GM18519 (cell line): Measurements from ENCODE around the gene WDR7.

ENCODE experiments used
- ATAC-seq: cut with Tn5 transposase; IDR thresholded peaks from one replicate; pipeline ENCODE4 v1.9.1; 2021; ENCODE audit warnings: mild to moderate bottlenecking, moderate library complexity; ENCODE audit not compliant: unreplicated experiment, low FRiP score

WDR7 gene

DNA sequence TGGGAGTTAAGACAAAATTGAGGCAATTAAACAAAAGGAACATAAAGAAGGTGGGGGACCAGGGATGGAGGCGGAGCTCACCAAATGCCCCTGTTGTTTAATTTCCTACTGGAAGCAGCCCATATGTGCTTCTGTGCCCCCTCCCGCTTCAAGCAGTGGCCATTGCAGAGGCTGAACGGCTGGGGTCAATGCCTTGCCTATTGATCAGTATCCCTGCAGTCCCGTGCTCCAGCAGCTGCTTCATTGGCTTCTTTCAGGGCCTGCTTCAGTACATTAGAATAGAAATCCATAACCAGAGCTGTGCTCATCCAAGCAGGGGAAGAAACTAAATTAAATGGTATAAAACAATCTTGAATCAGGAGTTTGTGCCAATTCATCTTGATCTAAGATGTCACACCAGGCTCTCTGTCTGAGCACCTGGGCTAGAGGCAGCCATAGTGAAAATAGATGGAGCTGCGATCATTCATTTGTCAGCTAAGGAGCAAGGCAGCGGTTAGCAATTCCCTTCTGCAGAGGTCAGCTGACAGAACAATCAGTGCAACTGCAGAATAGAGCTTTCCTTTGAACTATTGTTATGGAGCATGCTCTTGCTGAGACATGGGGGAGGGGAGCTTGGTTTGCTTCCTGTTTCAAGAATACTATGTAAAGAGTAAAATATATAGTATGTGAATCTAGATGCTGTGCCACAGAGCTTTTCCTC lies 222.4 kb downstream of the WDR7 start:
- no peak for ATAC-seq

DNA sequence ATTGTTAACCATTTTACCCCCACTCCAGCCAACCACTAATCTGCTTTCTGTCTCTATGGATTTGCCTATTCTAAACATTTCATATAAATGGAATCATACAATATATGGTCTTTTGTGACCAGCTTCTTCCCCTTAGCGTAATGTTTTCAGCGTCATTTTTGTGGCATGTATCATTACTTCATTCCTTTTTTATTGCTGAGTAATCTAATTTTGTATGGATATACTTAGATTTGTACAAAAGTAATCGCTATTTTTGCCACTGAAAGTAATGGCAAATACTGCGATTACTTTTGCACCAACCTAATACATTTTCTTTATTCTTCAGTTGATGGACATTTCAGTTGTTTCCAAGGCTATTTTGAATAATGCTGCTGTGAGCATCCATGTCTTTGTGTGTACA lies 227.6 kb downstream of the WDR7 start:
- ATAC-seq = no peak

GRCh38 chr18:56884511-56884910 lies 233.4 kb downstream of the WDR7 start:
- no peak for ATAC-seq

DNA sequence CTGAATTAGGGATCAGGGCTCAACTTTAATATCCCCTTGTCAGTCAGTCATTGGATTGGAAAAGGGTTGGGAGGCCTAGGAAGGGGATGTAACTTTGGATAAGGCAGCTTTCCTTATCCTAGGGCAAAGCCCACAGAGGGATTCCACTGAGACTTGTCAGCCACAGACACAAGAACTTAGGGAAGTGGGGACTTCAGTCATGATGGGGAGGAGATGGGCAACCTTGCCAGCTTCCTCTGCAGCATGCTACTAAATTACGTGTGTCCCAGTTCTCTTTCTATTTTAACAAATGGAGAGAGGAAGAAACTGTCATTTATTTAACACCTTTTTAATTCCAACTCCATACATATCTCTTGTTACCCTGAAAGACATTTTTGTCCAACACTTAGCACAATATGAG lies 237.8 kb downstream of the WDR7 start:
- ATAC-seq = no peak

GRCh38 chr18:56889621-56890020 lies 238.5 kb downstream of the WDR7 start:
- ATAC-seq = no peak

DNA sequence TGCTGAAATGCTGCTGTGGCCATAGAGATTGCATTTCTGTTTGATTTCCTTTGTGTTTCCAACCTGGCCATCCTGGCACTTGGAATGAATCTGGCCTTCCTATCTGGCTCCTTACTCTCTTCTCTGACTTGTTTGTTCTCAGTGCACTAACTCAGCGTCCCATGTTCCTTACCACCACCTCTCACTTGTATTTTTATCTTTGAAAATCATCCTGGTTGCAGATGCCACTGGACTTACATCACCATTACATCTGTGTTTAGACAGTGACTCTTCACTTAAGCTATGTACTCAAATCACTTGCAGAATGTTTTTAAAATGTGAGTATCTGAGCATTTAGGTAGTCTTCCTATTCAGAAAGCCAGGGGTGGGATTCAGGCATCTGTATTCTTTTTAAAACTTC lies 239.5 kb downstream of the WDR7 start:
- no peak for ATAC-seq

DNA sequence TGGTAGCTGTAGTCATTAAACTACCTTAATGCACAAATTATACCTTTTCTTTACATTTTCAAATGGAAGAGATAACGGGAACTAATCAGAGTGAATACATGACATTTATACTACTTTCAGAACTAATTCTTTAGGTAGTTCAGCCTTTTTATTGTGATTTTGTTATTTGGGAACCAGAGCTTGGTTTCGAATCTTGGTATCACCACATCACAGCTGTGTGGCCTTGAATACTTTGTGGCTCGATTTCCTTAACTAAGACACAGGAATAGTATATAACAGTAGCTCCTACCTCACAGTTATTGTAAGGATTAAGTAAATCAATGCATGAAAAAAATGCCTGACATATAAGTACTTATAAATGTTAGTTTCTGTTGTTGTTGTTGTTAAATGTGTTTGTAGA lies 240.0 kb downstream of the WDR7 start:
- no peak for ATAC-seq

- no peak for ATAC-seq
These were observed 240.7 kb downstream of the WDR7 start for GRCh38 chr18:56891870-56892269.

- ATAC-seq = no peak
These were observed 246.0 kb downstream of the WDR7 start for GRCh38 chr18:56897122-56897521.

GRCh38 chr18:56899660-56900059 lies 248.5 kb downstream of the WDR7 start:
- no peak for ATAC-seq

DNA sequence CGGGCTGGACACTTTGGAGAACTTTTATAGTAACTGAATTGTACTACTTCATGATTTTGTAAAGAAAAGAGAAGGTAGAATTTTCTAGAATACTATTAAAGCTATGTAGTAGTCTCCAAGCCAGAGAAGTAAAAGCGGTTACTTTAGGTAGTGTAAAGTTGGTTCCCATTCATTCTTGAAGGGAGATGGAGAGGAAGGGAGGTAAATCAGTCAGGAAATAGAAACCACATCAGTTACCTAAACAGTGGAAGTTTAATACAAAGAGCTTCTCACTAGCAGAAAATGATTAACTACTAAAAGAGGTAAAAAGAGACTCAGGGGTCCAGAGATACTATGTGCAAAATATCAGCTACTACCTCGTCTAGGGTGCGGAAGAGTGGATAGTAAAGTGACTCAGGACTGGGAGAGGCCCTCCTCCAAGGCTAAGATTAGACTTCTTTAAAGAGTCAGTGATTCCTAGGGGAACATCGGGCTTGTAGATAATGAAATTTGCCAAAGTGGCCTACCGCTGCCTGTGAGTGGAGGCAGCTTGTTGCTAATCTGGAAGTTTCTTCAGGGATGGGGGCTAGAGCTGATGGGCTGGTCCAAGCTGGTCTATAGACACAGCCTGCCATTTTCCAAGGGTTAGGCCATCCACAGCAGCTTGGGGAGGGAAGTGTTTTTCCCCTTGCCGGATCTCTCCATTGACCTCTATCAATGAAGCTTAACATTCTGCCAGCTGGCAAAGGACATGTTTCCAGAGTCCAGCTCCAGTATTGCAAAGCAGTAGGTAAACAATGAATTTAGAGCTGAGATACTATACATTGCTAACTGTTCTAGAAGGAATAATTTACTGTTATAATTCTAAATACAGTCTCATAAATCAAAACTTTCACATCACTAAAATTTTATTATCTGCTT lies 249.3 kb downstream of the WDR7 start:
- no peak for ATAC-seq

- no peak for ATAC-seq
These were observed 250.8 kb downstream of the WDR7 start for GRCh38 chr18:56901919-56902318.

- ATAC-seq = no peak
These were observed 251.5 kb downstream of the WDR7 start for GRCh38 chr18:56902653-56903052.

DNA sequence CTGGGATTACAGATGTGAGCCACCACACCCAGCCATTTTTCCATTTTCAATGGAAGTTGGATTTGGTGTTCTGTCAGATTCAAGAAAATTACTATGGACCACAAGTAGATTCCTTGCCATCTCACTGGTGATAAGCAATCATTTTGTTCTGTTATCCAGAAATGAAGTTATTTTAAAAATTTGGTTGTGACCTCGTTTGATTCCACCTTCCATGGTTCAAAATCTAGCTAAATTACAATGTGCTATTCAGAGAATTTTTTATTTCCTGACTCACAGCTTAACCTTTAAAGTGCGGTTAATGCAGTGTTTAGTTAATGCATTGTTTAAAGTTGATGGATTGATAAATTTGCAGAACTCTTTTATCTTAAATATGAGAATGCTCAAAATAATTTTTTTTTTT lies 252.5 kb downstream of the WDR7 start:
- no peak for ATAC-seq

DNA sequence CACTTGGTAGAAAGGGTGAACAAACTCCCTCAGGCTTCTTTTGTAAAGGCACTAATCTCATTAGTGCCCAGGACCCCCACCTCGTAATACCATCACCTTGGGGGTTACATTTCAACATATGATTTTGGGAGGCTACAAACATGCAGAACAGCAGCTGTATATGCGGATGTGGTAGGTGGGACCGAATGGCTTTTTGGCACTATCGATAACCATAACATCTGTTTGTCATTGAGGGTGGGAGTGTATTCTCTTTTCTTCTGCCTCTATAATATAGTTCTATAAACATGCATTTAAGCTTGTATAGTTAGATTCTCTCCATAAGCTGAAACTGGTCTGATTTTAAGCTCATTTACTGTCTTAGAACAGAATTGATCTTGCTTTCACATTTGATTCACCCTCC lies 256.6 kb downstream of the WDR7 start:
- no peak for ATAC-seq

DNA sequence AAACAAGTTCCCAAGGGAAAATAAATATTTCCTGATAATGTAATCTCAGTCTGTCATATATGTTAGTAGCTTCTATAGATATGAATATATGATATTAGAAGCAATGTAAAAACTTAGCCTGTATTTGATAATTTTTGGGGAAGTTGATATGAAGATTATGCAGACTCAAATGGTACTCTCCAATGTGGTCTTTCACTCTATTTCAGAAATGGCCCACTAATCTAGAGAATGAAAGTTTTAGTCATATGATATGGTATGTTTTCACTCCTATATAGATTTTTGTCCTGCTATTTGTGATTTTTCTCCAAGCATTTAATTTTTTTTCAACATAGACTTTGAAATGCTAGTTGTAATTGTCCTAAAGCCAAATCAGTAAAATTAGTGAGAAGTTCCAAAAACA lies 259.1 kb downstream of the WDR7 start:
- ATAC-seq = no peak

DNA sequence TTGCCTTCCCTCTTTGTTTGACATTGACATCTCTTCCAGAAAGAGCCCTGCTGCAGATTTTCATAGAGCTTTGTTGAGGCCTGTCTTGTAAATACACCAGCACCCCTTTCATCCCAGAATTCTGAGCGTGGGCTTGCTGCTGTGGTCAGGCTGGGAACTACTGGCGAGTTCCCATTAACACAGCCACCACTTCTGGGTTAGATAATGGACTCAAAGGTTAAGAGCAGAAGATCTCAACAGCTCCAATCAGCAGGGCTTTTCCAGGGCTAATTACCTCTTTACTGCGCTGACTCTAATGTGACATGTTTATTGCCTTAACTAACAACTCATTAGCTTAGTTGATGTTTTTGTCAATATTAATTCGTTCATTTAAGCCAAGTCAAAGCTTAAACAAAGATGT lies 259.8 kb downstream of the WDR7 start:
- ATAC-seq = no peak

DNA sequence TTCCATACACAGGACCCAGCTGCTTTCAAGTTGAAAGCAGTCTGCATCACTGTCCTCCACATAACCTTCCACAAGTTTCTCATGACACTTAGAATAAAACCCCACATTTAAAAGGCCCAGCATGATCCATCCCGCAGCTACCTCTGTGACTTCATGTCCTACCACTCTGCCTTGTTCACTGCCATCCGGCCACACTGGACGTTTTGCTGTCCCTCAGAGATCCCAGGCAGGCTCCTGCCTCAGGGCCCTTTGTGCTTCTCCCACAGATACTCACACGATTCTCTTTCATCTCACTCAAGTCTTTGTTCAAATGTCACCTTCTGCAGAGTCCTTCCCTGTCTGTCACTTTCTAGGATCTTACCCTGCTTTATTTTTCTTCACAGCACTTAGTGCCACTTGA lies 262.8 kb downstream of the WDR7 start:
- no peak for ATAC-seq

DNA sequence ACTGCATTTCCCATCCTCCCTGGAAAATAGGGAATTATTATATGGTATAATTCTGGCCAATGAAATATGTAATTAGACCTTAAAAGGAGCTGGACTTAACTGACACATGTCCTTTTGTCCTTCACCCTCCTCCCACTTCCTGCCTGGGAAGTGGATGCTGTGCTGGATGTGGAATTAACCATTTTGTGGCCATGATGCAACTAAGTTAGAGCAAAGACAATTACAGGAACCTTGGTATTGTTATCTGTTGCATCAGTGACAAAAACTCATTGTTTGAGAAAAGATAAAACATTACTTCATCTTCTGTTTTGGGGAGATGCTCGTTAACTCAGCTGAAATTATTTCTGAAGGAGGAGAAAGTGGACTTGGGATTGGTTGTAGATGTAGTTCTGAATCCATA lies 268.0 kb downstream of the WDR7 start:
- no peak for ATAC-seq

DNA sequence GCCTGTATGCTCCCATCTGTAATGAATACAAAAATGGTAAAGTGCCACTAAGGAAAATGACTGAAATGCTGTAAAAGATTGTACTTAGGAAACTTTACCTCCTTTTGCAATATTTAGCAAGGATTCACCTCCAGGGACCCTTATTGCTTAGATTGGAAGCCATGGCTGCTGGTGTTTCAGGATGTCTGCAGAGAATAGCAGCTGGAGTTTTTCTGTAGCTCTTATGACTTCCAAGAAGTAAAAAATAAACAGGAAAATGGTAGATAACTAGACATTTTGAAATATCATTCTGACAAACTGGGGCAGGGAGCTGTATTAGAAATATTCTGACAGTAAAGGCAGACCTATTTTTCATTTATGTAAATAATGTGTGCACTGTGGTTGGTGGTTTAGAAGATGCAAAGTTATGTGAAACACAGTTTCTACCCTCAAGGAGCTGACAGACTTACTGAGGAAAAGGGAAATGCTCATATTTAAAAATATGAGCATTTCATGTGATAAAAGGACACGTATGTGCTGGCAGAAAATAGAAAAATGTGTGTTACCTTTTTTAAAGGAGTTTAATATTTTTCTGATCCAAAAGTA lies 270.8 kb downstream of the WDR7 start:
- ATAC-seq = peak; percentile 81

DNA sequence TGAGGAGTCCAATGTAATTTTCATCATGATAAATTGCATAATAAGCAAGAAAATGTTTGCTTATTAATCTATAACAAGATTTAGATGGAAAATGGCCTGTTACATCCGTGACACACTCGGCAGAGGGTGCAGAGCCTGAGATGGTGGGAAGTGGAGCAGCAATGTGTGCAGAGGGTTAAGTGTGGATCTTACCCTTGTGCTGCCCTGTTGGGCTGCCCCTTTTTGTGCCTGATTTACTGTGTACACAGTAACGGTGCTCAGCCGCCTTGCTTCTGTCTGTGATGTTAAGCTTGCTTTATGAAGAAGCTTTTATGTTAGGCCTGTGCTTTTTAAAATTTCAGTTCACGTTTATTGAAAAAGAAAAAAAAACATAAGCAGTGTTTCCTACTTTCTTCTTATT lies 275.6 kb downstream of the WDR7 start:
- no peak for ATAC-seq

- ATAC-seq = no peak
These were observed 276.6 kb downstream of the WDR7 start for GRCh38 chr18:56927786-56928185.
